Measurements from ENCODE around the gene PLCD3. TPM values are rescaled to one million over a fixed set of nuclear protein-coding genes. Genes with fewer than 3 reads are reported as not detected.
A peak's percentile ranks its signal among the peaks of the same experiment; 100 is the strongest.

PLCD3 gene
- total and polyA plus RNA-seq, 2 of the 13 experiments (the other 11 are each of a cell fraction or from before 2014, with no cell fraction given) = 11.3 to 39.1 TPM

- TF ChIP-seq ZNF503 (CRISPR knock-in tag; IDR thresholded peaks at IDR 0.05) (no peak), PLSCR1 (CRISPR knock-in tag; IDR thresholded peaks at IDR 0.05; ENCODE audit: borderline replicate concordance) (no peak), ZNF362 (CRISPR knock-in tag; IDR thresholded peaks at IDR 0.05; ENCODE audit: borderline replicate concordance) (no peak), ZNF256 (CRISPR knock-in tag; conservative IDR thresholded peaks at IDR 0.05) (peak; percentile 8; the same call in 1 of the 2 replicates), DDIT3 (CRISPR knock-in tag; IDR thresholded peaks at IDR 0.05) (no peak), MAZ (IDR thresholded peaks at IDR 0.05; ENCODE audit: borderline replicate concordance, low read depth, low read length) (no peak), MAZ (CRISPR knock-in tag; IDR thresholded peaks at IDR 0.05; ENCODE audit: low read depth) (no peak), DNMT1 (CRISPR knock-in tag; IDR thresholded peaks at IDR 0.05) (0 out of 2 replicates have a peak, but pooled peaks have one; percentile 4), KDM6A (CRISPR knock-in tag; IDR thresholded peaks at IDR 0.05; ENCODE audit: low read depth) (no peak), SMAD3 (CRISPR knock-in tag; IDR thresholded peaks at IDR 0.05) (no peak), ZNF782 (CRISPR knock-in tag; IDR thresholded peaks at IDR 0.05; ENCODE audit: borderline replicate concordance) (no peak), AGO1 (IDR thresholded peaks at IDR 0.05; ENCODE audit: low read depth, low read length, poor library complexity, severe bottlenecking) (no peak), HOXD1 (CRISPR knock-in tag; IDR thresholded peaks at IDR 0.05) (no peak), JUND (CRISPR knock-in tag; IDR thresholded peaks at IDR 0.05) (no peak), ZNF33A (CRISPR knock-in tag; IDR thresholded peaks at IDR 0.05; ENCODE audit: borderline replicate concordance) (no peak)
These were observed 3.9 kb upstream of the PLCD3 start (continued) for GRCh38 chr17:45135978-45136791.
